ENCODE results near the gene HPCAL4.

- TF ChIP-seq CTCF (IDR thresholded peaks at IDR 0.05) (no peak), POLR2AphosphoS5 (IDR thresholded peaks at IDR 0.05) (no peak)
Measured at GRCh38 chr1:39673215-39673614, 18.0 kb downstream of the HPCAL4 start.

Data from gastroesophageal sphincter (tissue), 3 donors.